IPS DF 19.7 (cell line): ENCODE data around the gene HERC6.
A peak's percentile ranks its signal among the peaks of the same experiment; 100 is the strongest.
"Not testable (repeated sequence)": the region's sequence is repeated elsewhere in the genome, so short reads cannot be mapped to it uniquely, and the experiment has no call there.

Source experiments
- DNase-seq: peaks from one replicate; pipeline ENCODE4 v3.0.0-alpha.2; 2013; ENCODE audit warnings: low read depth, low spot score

The HERC6 gene

DNA sequence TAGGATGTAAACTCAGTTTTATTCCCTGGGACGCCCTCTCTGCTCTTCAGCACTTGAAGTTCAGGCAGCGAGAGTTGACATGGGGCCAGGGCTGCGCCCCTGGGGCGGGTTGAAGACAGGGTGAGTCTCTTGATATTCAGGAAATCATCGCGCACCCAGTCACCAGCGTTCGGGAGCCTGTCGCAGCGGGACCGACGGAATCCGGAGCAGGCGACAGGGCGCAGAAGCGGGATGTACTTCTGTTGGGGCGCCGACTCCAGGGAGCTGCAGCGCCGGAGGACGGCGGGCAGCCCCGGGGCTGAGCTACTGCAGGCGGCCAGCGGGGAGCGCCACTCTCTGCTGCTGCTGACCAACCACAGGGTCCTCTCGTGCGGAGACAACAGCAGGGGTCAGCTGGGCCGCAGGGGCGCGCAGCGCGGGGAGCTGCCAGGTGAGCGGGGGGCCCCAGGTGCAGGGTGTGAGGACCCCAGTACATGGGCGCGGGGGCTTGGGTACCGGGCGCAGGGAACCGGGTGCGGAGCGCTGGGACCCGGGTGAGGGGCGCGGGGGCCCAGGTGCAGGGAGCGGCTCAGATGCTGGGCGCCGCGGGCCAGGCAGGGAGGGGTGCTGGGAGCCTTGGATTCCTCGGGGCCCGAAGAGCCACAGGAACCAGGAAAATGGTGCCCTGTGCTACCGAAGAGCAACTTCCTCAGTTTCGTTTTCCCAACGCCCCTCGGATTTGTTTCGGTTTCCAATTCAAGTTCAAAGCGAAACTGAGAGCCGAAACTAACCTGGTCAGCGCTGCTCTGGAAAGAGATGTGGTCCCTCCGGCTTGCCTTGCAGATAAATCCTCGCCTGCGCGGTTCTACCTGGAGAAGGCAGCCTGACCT lies at the start of gene HERC6:
HERC6 (plus strand) TSS at position 162 of the 869 bp plus-strand sequence; CDS start at position 232, 70 bp downstream.
- DNase-seq: peak; percentile 68

DNA sequence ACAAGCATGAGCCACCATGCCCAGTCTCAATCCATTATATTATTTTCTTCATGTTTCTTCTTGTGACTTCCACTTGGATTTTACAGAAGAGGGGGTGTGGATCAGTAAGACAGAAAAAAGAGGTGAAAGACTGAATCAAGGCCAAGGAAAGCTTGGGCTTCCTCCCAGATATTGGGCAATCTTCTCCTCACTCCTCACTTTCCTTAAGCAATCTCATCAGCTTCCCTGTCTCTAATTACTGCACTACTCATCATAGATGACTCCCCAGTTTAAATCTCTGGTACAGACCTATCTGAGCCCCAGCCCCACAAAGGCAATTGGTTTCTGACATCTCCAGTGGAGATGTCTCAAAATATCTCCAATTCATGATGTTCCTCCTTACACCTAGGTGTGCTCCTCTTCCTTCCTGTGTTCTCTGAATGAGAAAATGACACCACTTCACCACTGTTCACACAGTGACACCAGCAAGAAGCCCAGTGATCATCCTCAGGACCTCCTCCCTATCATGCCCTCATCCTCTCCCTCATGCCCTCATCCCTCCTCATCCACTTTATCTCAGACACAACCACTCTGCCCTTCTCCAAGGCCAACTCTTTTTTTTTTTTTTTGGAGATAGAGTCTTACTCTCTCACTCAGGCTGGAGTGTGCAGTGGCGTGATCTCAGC lies 44.8 kb upstream of the HERC6 start:
- no peak for DNase-seq

DNA sequence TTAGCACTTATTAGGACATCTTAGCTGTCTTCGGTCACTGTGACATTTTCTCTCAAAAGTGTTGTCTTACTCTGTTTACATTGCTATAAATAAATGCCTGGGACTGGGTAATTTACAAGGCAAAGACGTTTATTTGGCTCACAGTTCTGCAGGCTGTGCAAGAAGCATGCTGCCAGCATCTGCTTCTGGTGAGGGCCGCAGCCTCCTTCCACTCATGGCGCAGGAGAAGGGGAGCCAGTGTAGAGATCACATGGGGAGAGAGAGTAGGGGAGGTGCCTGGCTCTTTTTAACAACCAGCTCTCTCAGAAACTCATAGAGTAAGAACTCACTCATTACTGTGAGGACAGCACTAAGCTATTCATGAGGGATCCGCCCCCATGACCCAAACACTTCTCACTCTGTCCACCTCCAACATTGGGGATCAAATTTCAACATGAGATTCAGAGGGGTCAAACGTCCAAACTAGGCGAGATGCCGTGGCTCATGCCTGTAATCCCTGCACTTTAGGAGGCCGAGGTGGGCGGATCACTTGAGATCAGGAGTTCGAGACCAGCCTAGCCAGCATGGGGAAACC lies 43.5 kb upstream of the HERC6 start:
- no peak for DNase-seq

DNA sequence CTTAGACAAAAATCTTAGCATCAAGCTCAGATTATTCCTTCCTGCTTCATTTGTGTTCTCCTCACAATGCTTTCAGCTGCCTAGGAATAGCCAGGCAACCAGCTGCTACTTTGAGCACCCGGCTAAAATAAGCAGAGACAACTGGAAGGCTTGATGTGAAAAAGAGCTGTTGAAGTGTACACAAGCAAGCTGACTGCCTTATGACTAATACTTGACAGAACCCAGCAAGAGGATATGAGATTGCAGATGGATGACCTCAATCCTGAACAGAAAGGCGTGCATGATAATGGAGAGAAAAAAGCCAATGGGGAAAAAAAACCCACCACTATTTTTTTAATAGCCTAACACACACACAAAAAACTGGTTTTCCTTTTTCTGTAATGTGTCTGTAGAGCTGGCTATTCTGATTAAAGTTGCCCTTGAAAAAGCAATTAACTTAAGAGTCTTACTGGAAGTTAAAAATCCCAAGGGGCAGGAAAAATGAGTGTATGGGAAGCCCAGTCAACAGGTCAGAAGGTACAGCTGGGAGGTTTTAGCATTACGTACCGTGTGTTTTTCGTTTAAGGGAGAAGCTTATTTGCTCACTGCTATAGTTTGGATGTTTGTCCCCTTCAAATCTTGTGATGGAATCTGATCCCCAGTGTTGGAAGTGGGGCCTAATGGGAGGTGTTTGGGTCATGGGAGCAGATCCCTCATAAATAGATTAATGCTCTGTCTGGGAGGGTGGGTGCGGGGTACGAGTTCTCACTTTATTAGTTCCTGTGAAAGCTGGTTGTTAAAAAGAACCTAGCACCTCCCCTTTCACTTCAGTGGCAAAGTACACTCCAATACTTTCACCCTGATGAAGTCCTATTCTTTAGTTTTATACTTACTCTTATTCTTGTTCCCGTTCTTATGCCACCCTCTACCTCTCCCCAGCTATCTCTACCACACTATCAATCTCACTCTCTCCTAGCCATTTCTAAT lies 37.1 kb upstream of the HERC6 start:
- DNase-seq: no peak

DNA sequence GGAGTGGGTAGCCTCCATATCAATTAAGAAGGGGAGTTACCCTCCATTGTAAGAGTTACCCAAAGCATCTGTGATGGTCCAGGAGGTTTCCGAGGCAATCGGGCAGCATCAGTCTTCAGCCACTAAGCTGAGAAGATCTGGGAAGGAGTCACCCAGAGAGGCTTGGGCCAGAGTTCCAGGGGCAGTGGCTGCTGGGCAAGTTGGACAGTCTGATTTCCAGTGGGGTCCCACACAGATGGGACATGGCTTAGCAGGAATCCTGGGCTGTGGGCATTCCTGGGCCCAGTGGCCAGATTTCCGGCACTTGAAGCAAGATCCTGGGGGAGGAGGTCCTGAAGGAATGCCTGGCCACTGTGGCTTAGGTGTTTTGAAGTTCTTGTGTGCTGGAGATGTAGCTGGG lies 31.8 kb upstream of the HERC6 start:
- DNase-seq: not testable (repeated sequence)

DNA sequence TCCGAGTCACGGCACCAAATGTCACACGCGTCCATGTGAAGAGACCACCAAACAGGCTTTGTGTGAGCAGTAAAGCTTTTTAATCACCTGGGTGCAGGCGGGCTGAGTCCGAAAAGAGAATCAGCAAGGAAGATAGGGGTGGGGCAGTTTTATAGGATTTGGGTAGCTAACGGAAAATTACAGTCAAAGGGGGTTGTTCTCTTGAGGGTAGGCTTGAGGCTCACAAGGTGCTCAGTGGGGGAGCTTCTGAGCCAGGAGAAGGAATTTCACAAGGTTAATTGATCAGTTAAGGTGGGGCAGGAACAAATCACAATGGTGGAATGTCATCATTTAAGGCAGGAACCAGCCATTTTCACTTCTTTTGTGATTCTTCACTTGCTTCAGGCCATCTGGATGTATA lies 29.9 kb upstream of the HERC6 start:
- not testable (repeated sequence) for DNase-seq

DNA sequence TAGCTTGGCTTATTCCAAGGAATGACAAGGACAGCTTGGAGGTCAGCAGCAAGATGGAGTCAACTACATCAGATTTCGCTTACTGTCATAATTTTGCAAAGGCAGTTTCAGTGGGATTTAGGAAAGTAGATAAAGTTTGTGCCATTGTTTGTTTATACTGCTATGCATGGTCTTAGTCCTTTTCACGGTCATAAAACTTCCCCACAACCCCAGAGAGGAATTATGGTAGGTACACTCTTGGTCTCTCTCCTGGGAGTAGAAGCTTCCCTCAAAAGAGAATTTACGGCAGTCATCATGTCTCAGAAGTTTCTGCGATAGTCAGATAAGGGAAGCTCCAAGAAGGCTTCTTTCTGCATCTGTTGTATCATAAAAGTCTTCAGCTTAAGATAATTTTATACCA lies 27.9 kb upstream of the HERC6 start:
- DNase-seq: no peak

DNA sequence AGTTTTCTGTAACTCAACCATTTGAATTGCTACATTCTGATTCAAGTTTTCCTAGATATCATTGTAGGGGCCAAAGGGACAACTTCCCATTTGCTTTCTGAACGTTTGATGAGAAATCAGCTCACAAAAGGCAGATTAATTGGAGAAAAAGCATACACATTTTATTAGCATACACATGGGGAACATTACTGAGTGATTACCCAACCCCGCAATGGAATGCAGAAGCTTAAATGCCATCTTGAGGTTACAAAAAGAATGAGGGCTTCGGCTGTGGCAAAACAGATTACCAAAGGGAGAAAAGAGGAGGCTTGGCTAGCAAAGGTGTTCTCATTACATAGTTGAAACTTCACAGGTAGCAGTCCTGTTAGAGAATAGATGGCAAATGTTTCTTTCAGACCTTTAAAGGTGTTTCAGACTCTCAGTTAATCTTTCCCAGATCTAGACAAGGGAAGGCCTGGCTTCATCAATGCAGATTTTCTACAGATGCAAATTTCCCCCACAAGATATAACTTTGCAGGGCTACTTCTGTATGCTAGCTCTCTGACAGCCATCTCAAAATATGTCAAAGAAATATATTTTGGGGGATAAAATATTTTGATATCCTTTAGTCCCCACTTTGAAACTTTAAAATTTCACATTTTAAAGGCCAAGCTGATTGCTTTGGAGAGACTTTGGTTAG lies 26.5 kb upstream of the HERC6 start:
- DNase-seq: no peak

DNA sequence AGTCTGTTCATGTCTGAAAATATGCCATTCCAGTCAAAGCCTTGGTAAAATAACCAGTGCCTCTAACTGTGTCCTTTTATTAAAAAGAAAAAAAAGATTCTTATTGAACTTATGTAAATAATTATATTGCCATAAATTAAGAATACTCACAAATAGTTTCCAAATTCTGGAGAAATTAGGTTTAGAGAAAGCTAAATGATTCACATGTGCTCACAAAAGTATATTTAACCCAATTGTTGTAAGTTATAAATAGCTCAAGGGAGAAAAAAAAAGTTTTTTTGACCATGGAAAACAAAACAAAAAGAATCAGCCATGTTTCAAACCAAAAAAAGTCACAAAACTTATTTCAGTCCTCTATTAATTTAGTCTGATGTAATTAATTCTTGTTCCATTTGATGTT lies 25.3 kb upstream of the HERC6 start:
- DNase-seq: no peak

DNA sequence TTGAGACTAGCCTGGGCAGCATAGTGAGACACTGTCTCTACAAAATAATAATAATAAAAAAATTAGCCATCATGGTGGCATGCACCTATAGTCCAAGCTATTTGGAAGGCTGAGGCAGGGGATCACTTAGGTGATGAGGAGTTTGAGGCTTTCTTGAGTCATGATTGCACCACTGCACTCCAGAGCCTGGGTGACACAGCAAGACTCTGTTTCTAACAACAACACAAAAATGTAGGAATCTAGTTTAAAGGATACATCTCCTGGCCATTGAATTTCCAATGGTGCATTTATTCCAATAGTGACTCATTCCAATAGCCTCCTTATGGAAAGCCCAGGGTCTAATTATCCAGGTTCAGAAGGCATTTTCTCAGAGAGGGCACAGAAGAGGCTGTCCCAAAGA lies 21.9 kb upstream of the HERC6 start:
- no peak for DNase-seq

DNA sequence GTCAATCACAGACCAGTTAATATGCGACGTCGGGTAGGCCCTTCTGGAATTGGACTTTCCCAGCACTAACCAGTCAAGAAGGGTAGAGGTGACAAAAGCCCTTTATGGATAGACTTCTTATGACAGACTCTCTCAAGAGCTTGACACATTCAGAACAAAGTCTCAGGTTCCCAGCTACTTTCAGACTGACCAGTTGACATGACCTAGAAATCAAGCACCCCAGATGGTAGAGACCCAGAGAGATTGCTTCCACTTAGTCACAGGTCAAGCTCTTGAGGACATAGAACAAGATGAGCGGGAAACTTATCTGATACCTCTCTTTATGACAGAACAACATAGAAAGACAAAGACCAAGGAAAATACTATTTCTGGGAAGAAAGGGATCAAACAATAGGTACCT lies 21.4 kb upstream of the HERC6 start:
- DNase-seq: no peak

DNA sequence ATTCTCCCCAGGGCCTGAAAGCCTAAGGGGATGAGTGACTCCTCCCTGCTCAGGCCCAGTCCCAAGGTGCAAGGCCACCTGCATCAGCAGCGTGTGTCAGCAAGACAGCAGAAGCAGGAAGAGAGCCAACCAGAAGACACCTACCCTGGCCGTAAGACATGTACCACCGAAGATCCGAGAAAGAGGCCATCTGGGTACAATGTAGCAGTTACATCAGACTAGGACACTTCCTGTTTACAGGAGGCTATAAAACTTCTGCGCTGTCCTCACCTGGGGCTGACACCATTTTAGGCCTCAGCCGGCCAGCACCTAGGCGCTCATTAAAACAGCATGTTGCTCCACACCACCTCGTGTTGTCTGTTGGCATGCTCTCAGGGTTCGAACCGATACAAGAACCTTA lies 19.1 kb upstream of the HERC6 start:
- DNase-seq: no peak

DNA sequence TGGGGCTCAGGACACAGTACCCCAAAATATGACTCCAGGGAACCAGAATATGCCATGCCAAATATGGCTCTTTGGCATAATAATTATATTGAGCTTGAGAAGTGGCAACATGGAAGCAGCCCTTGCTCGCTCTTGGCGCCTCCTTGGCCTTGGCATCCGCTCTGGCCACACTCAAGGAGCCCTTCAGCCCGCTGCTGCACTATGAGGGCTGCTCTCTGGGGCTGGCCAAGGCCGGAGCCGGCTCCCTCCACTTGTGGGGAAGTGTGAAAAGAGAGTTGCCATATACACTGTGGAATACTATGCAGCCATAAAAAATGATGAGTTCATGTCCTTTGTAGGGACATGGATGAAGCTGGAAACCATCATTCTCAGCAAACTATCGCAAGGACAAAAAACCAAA lies 18.4 kb upstream of the HERC6 start:
- DNase-seq: no peak

DNA sequence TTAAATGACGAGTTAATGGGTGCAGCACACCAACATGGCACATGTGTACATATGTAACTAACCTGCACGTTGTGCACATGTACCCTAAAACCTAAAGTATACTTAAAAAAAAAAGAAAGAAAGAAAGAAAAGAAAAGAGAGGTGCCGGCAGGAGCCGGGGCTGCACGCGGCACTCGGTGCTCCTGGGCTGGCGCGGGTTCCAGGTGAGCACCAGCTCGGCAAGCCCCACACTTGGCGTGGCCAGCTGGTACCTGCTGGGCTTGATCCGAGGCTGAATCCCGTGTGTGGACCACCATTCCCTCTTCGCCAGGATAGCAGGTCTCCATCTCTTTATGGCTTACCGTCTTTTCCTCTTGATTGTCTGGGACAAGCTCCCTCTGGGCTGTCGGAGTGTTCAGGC lies 17.9 kb upstream of the HERC6 start:
- DNase-seq: no peak

DNA sequence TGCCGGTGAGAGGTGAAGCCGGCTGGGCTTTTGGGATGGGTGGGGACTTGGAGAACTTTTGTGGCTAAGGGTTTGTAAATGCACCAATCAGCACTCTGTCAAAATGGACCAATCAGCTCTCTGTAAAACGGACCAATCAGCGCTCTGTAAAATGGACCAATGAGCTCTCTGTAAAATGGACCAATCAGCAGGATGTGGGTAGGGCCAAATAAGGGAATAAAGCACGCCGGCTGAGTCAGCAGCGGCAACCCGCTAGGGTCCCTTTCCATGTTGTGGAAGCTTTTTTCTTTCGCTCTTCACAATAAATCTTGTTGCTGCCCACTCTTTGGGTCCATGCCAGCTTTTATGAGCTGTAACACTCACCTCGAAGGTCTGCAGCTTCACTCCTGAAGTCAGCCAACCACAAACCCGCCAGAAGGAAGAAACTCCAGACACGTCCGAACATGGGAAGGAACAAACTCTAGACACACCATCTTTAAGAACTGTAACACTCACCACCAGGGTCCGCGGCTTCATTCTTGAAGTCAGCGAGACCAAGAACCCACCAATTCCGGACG lies 17.4 kb upstream of the HERC6 start:
- not testable (repeated sequence) for DNase-seq

DNA sequence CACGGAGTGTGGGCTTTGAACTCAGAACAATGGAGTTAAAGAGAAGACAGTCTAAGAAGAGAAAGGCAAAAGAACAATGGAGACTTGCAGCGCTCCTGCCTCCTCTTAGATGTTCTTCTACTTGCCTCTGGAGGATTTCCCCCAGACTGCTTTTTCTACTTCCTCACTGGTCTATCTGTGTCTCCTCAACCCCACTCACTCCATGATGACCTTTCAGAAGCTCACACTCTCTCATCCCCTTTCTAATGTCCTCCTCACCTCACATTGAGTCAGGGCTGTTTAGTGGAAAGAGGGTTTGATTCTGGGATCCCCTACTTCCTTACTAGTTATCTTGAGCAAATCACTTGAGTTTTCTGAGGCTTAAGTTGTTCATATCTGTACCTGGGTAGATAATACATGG lies 12.2 kb upstream of the HERC6 start:
- no peak for DNase-seq

DNA sequence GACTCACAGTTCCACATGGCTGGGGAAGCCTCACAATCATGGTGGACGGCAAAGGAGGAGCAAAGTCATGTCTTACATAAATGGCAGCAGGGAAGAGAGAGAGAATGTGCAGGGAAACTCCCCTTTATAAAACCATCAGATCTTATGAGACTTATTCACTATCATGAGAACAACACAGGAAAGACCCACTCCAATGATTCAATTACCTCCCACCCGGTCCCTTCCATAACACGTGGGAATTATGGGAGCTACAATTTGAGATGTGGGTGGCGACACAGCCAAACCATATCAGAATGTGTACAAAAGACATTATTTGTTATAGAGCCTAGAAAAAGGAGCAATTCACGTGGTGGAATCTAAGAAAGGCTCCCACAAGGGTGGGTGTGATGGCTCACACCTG lies 10.8 kb upstream of the HERC6 start:
- no peak for DNase-seq

DNA sequence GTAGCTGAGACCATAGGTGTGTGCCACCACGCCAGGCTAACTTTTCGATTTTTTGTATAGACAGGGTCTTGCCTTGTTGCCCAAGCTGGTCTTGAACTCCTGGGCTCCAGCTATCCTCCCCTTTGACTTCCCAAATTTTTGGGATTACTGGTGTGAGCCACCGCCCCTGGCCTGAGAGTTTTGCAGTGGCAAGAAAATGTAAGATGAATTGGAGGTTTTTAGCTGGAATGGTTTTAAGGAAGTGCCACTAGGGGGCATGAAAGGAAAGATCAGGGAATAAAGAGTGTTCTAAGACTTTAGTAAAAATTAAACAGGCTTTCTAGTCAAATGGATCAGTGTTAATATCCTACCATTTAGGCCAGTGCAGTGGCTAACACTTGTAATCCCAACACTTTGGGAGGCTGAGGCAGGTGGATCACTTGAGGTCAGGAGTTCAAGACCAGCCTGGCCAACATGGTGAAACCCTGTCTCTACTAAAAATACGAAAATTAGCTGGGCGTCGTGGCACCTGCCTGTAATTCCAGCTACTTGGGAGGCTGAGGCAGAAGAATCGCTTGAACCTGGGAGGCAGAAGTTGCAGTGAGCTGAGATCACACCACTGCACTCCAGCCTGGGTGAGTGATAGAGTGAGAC lies 9.4 kb upstream of the HERC6 start:
- DNase-seq: peak; percentile 15

DNA sequence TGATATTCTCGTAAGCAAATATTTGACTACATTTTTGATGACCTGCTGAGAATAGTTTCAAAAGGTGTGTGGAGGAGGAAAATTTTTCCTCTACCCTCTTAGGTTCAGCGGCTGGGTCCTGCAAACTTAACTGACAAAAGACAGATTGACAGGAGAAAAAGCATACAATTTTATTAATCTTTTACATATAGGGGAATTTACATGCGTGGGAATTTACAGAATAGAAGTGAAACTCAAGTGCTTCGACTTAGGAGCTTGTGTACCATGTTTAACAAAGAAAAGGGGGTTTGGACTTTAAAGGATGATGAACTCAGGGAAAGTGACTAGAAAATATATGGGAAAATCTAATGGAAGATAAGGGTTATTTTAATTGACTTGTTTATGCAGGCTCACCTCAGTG lies 2.5 kb downstream of the HERC6 start:
- no peak for DNase-seq

DNA sequence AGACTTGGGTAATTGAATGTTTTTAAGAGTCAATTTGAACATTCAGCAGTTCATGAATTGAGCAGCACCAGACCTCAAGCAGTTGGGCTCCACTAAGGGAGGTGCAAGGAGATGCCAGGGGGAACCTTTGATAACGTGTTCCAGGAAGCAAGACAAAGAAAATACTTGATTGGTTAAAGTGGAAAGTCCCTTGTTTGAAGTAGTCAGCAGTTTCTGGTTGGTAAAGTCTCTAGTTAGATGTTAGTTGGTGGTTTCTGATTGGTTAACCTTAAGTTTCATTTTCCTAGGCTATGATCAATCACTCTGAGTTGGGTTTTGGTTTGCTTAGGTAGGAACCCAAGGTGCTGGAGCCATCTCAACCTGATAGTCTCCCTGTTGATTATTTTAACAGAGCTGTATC lies 4.0 kb downstream of the HERC6 start:
- DNase-seq: no peak
